ENCODE measurements around the gene SRRT. TPM values are rescaled to one million over a fixed set of nuclear protein-coding genes. Genes with fewer than 3 reads are reported as not detected.
A peak's percentile ranks its signal among the peaks of the same experiment; 100 is the strongest.

The SRRT gene
- total and polyA plus RNA-seq, 2 donors (not counting 1 experiment from before 2014, with no cell fraction given) = 198 to 209 TPM

DNA sequence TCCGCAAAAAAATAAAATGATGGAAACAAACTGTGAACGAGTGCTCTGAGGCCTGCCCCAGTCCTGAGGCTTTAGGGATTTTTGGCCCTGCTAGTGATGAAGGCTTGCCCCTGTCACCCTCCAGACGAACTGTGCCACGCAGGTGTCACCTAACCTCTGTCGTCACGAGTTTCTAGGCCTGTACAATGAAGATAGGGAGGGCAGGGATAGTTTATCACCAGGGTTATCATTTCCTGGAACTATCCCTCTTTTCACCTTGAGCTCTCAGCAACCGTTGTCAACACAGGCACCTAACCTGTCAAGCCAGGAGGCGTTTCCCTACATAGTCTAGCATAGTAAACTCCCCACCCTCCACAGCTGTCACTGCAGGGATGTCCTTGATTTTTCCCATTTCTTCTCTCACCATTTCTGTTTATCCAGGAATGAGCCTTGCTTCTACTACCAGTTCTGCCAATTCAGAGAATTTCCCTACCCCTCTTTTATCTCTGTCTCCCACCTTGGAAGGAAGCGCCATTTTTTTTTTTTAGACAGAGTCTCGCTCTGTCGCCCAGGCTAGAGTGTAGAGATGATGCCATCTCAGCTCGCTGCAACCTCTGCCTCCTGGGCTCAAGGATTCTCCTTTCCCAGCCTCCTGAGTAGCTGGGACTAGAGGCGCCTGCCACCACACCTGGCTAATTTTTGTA, 23.0 kb downstream of the SRRT start:
- 78% methylated on average over 7 of the region's 13 CpGs for WGBS (ENCODE audit: insufficient coverage)
- ChIA-PET POLR2A (no interaction called here), CTCF (interaction anchor here (0.6 to 2.2 kb wide), 11 partner anchors 8 to 773 kb away, joined by 3 to 27 read pairs (median 3); partner anchors contain the start of genes SLC12A9 and UFSP1)
- H3K79me2 ChIP-seq (ENCODE audit: control insufficient read depth, insufficient read depth, low read length) = no peaks in the 10 kb centered on the region
- peaks cover 22 to 23% of the 10 kb centered on the region in 2 donors for H3K4me1 ChIP-seq (ENCODE audit: control insufficient read depth in 2 of 2, insufficient read depth in 2 of 2, low read length in 2 of 2)
- H3K9ac ChIP-seq (ENCODE audit: low read length) = no peak overlapping the region
- no peak for TF ChIP-seq EZH2 (IDR thresholded peaks at IDR 0.05; ENCODE audit: borderline replicate concordance, insufficient read depth, low read depth, low read length, poor library complexity, severe bottlenecking)
- TF ChIP-seq, protein P1, sequence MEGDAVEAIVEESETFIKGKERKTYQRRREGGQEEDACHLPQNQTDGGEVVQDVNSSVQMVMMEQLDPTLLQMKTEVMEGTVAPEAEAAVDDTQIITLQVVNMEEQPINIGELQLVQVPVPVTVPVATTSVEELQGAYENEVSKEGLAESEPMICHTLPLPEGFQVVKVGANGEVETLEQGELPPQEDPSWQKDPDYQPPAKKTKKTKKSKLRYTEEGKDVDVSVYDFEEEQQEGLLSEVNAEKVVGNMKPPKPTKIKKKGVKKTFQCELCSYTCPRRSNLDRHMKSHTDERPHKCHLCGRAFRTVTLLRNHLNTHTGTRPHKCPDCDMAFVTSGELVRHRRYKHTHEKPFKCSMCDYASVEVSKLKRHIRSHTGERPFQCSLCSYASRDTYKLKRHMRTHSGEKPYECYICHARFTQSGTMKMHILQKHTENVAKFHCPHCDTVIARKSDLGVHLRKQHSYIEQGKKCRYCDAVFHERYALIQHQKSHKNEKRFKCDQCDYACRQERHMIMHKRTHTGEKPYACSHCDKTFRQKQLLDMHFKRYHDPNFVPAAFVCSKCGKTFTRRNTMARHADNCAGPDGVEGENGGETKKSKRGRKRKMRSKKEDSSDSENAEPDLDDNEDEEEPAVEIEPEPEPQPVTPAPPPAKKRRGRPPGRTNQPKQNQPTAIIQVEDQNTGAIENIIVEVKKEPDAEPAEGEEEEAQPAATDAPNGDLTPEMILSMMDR (IDR thresholded peaks at IDR 0.05) = no peak
- H4K20me1 ChIP-seq (ENCODE audit: control insufficient read depth, insufficient read depth, low read length, poor library complexity, severe bottlenecking) = no peaks in the 10 kb centered on the region
- peaks cover 0 to 16% (median 0%) of the 10 kb centered on the region in 3 donors for H3K9me3 ChIP-seq (ENCODE audit: control extremely low read depth in 1 of 3, control insufficient read depth in 2 of 3, insufficient read depth in 1 of 3, low read length in 2 of 3)
- Mint-ChIP-seq H3K4me3 (peak overlapping the region; percentile 80), H3K9me3 (ENCODE audit: insufficient read depth) (no peaks in the 10 kb centered on the region), H3K27me3 (peaks cover 29% of the 10 kb centered on the region), H3K27ac (no peak overlapping the region), H3K4me1 (peaks cover 10% of the 10 kb centered on the region)
- intact Hi-C loops (cut with micrococcal nuclease) = loop anchor here (10.0 kb wide), 1 partner anchor 247 kb away; no protein-coding TSS in a partner anchor
- no peak for DNase-seq
- ATAC-seq (ENCODE audit: low read depth) = no peak
- H3K4me2 ChIP-seq (replicated peaks; ENCODE audit: low read depth, low read length, poor library complexity, severe bottlenecking) = no peak overlapping the region
- H3K27ac ChIP-seq (ENCODE audit: low read length in 2 of 2) = no peak overlapping the region
- H3K36me3 ChIP-seq (replicated peaks in 1 of 2; ENCODE audit: control extremely low read depth in 1 of 2, control insufficient read depth in 1 of 2, extremely low read depth in 1 of 2, insufficient read depth in 2 of 2, low read length in 1 of 2) = no peaks in the 10 kb centered on the region
- H3K4me3 ChIP-seq (ENCODE audit: control extremely low read depth in 1 of 5, extremely low read depth in 1 of 5, insufficient read depth in 1 of 5, low read depth in 2 of 5, low read length in 4 of 5) = no peak overlapping the region
- no peak overlapping the region for H2AFZ ChIP-seq (ENCODE audit: insufficient read depth, low read depth, low read length, poor library complexity, severe bottlenecking)
- peaks cover 0 to 57% (median 20%) of the 10 kb centered on the region in 4 experiments for H3K27me3 ChIP-seq (replicated peaks in 1 of 4; ENCODE audit: control extremely low read depth in 1 of 4, control insufficient read depth in 3 of 4, insufficient read depth in 4 of 4, low read length in 3 of 4)

GRCh38 chr7:100899432-100899831, 24.5 kb downstream of the SRRT start:
- Histone ChIP-seq H2AFZ (ENCODE audit: insufficient read depth, low read depth, low read length, poor library complexity, severe bottlenecking) (no peak overlapping the region), H3K4me1 (ENCODE audit: control insufficient read depth in 2 of 2, insufficient read depth in 2 of 2, low read length in 2 of 2) (peaks cover 21 to 23% of the 10 kb centered on the region in 2 donors), H3K27me3 (replicated peaks in 1 of 4; ENCODE audit: control extremely low read depth in 1 of 4, control insufficient read depth in 3 of 4, insufficient read depth in 4 of 4, low read length in 3 of 4) (peaks cover 0 to 43% (median 18%) of the 10 kb centered on the region in 4 experiments), H3K36me3 (replicated peaks in 1 of 2; ENCODE audit: control extremely low read depth in 1 of 2, control insufficient read depth in 1 of 2, extremely low read depth in 1 of 2, insufficient read depth in 2 of 2, low read length in 1 of 2) (no peaks in the 10 kb centered on the region), H4K20me1 (ENCODE audit: control insufficient read depth, insufficient read depth, low read length, poor library complexity, severe bottlenecking) (no peaks in the 10 kb centered on the region), H3K9me3 (ENCODE audit: control extremely low read depth in 1 of 3, control insufficient read depth in 2 of 3, insufficient read depth in 1 of 3, low read length in 2 of 3) (peaks cover 0 to 16% (median 0%) of the 10 kb centered on the region in 3 donors), H3K9ac (ENCODE audit: low read length) (no peak overlapping the region), H3K4me3 (ENCODE audit: control extremely low read depth in 1 of 5, extremely low read depth in 1 of 5, insufficient read depth in 1 of 5, low read depth in 2 of 5, low read length in 4 of 5) (no peak overlapping the region), H3K4me2 (replicated peaks; ENCODE audit: low read depth, low read length, poor library complexity, severe bottlenecking) (no peak overlapping the region), H3K27ac (ENCODE audit: low read length in 2 of 2) (no peak overlapping the region), H3K79me2 (ENCODE audit: control insufficient read depth, insufficient read depth, low read length) (no peaks in the 10 kb centered on the region)
- no peaks in the 10 kb centered on the region for H3K9me3 Mint-ChIP-seq (ENCODE audit: insufficient read depth)
- H3K27me3 Mint-ChIP-seq = peaks cover 29% of the 10 kb centered on the region
- DNase-seq (no peak), ATAC-seq (ENCODE audit: low read depth) (no peak)
- CTCF ChIA-PET = interaction anchor here (0.6 to 2.2 kb wide), 5 partner anchors 18 to 241 kb away, joined by 3 to 27 read pairs (median 3); no protein-coding TSS in a partner anchor
- intact Hi-C loops (cut with micrococcal nuclease) = loop anchor here (10.0 kb wide), 1 partner anchor 245 kb away; no protein-coding TSS in a partner anchor
- no CpG with 5 or more reads among the region's 5 CpGs for WGBS (ENCODE audit: insufficient coverage)
- POLR2A ChIA-PET = no interaction called here
- no peak overlapping the region for H3K4me3 Mint-ChIP-seq
- H3K4me1 Mint-ChIP-seq = peaks cover 10% of the 10 kb centered on the region
- no peak overlapping the region for H3K27ac Mint-ChIP-seq
- TF ChIP-seq, protein P1 (IDR thresholded peaks at IDR 0.05) = no peak
- TF ChIP-seq EZH2 (IDR thresholded peaks at IDR 0.05; ENCODE audit: borderline replicate concordance, insufficient read depth, low read depth, low read length, poor library complexity, severe bottlenecking) = no peak
